Glomerular endothelial cell (primary cell): ENCODE measurements around the gene TBC1D10B. TPM values are rescaled to one million over a fixed set of nuclear protein-coding genes. Genes with fewer than 3 reads are reported as not detected.

Experiments used
- DNase-seq: peaks from one replicate; pipeline ENCODE4 v3.0.0-alpha.2; 2011; ENCODE audit warnings: low read depth, low spot score; ENCODE audit errors: extremely low read depth
- total RNA-seq: library from RNA; depleted of rRNA; stranded (reverse); fragments of >200 nt; gene quantifications from 2 replicates; pipeline ENCODE4 v1.2.3, GENCODE V29; 2015

TBC1D10B gene
- total RNA-seq, 1 donor from 2014 or later, result 61.4 TPM

- no peak for DNase-seq
Measured at GRCh38 chr16:30375864-30376263, 5.6 kb upstream of the TBC1D10B start.

GRCh38 chr16:30374538-30374937, 4.2 kb upstream of the TBC1D10B start, which contains the start of gene MYL11:
Gene MYL11, plus strand, starts transcription at chr16:30374802. Its CDS starts 56 bp downstream, at chr16:30374858.
- DNase-seq, result no peak

GRCh38 chr16:30372725-30373124, 2.4 kb upstream of the TBC1D10B start:
- DNase-seq, result no peak

GRCh38 chr16:30372038-30372712, 1.9 kb upstream of the TBC1D10B start:
- DNase-seq, result no peak

- no peak for DNase-seq
Measured at GRCh38 chr16:30371248-30371816, 1.0 kb upstream of the TBC1D10B start.

GRCh38 chr16:30369938-30370455, 297 bp downstream of the TBC1D10B start:
- DNase-seq, result no peak

GRCh38 chr16:30369091-30369937, 980 bp downstream of the TBC1D10B start:
- no peak for DNase-seq

- no peak for DNase-seq
Measured at GRCh38 chr16:30368792-30369090, 1.6 kb downstream of the TBC1D10B start.

GRCh38 chr16:30368122-30368791, 2.0 kb downstream of the TBC1D10B start:
- DNase-seq, result no peak

- DNase-seq, result no peak
Measured at GRCh38 chr16:30367349-30368009, 2.8 kb downstream of the TBC1D10B start.

- DNase-seq, result no peak
Measured at GRCh38 chr16:30366511-30366910, 3.8 kb downstream of the TBC1D10B start.

GRCh38 chr16:30365200-30365599, 5.1 kb downstream of the TBC1D10B start:
- DNase-seq, result no peak

GRCh38 chr16:30361180-30361579, 9.1 kb downstream of the TBC1D10B start:
- no peak for DNase-seq

GRCh38 chr16:30359871-30360170, 10.5 kb downstream of the TBC1D10B start:
- DNase-seq, result no peak

GRCh38 chr16:30358990-30359870, 11.1 kb downstream of the TBC1D10B start:
- DNase-seq, result no peak

- no peak for DNase-seq
Measured at GRCh38 chr16:30358577-30358936, 11.7 kb downstream of the TBC1D10B start.

- DNase-seq, result no peak
Measured at GRCh38 chr16:30357715-30358576, 12.3 kb downstream of the TBC1D10B start.

- no peak for DNase-seq
Measured at GRCh38 chr16:30357085-30357714, 13.1 kb downstream of the TBC1D10B start.
